Glutamatergic neuron (in vitro differentiated cells): ENCODE results near the gene PIMREG. TPM values are rescaled to one million over a fixed set of nuclear protein-coding genes. Genes with fewer than 3 reads are reported as not detected.

Source experiments
- DNase-seq: peaks from one replicate; pipeline ENCODE4 v3.0.0; 2022
- H3K27ac Mint-ChIP-seq: one replicate; pipeline ENCODE4 v1.8.0; 2020; ENCODE audit warnings: mild to moderate bottlenecking, mixed read lengths, inconsistent platforms; ENCODE audit not compliant: unreplicated experiment
- H3K27me3 Mint-ChIP-seq: one replicate; pipeline ENCODE4 v1.8.0; 2020; ENCODE audit warnings: mild to moderate bottlenecking, moderate library complexity, mixed read lengths, inconsistent platforms; ENCODE audit not compliant: unreplicated experiment
- H3K36me3 Mint-ChIP-seq: one replicate; pipeline ENCODE4 v1.8.0; 2020; ENCODE audit warnings: mild to moderate bottlenecking, mixed read lengths, inconsistent platforms; ENCODE audit not compliant: unreplicated experiment
- H3K4me1 Mint-ChIP-seq: one replicate; pipeline ENCODE4 v1.8.0; 2020; ENCODE audit warnings: mild to moderate bottlenecking, low read depth, mixed read lengths, inconsistent platforms; ENCODE audit not compliant: unreplicated experiment
- H3K4me3 Mint-ChIP-seq: one replicate; pipeline ENCODE4 v1.8.0; 2020; ENCODE audit warnings: mild to moderate bottlenecking, mixed read lengths, inconsistent platforms; ENCODE audit not compliant: unreplicated experiment
- H3K9me3 Mint-ChIP-seq: one replicate; pipeline ENCODE4 v1.8.0; 2020; ENCODE audit warnings: mild to moderate bottlenecking, moderate library complexity, mixed read lengths, inconsistent platforms; ENCODE audit not compliant: unreplicated experiment
- CTCF ChIP-seq: fragments of 200-600 bp; sonication (generic); IDR thresholded peaks from one replicate; pipeline ENCODE4 v1.5.0; 2021; ENCODE audit not compliant: partially characterized antibody, unreplicated experiment
- total RNA-seq: library from RNA; stranded (reverse); fragmentation: NEBNext Ultra II Directional; extraction: Animal tissue kit (Norgen Biotek cat#: 25700); gene quantifications from one replicate; pipeline ENCODE4 v1.2.1, GENCODE V29; 2021; ENCODE audit not compliant: unreplicated experiment

The PIMREG gene
- total RNA-seq, 1 donor from 2014 or later: 28.4 TPM

DNA sequence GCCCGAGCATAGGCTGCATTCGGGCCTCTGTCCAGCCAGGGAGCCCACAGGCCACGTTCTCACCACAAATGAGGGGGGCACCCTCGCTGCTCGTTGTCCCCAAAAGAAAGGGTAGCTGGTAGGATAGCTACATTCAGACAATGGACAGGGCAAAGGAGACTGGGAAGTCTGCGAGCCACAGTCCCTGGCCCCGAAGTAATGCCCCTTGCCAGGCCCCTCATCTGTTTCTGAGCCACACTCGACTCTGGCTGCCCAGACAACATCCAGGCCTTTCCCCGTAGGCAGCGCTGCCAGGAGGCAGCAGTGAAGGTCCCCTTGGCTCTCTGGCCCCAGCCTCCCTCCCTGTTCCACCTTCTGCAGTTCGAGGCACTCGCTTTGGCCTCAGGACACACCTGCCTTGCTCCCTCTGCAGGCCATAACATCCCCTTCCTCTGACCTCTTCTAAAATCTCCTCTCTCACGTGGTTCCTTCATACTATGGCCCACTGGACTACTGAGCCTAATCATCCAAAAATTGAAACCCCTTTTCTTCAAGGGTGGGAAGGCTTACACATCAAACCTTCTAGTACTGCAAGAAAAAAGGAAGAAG is 21.5 kb upstream of the PIMREG start:
- Mint-ChIP-seq H3K27ac (no peak overlapping the region), H3K36me3 (no peaks in the 10 kb centered on the region), H3K4me3 (no peak overlapping the region), H3K27me3 (peaks cover 4% of the 10 kb centered on the region), H3K4me1 (peaks cover 13% of the 10 kb centered on the region), H3K9me3 (peaks cover under 1% of the 10 kb centered on the region)
- DNase-seq: no peak
- TF ChIP-seq CTCF: no peak

DNA sequence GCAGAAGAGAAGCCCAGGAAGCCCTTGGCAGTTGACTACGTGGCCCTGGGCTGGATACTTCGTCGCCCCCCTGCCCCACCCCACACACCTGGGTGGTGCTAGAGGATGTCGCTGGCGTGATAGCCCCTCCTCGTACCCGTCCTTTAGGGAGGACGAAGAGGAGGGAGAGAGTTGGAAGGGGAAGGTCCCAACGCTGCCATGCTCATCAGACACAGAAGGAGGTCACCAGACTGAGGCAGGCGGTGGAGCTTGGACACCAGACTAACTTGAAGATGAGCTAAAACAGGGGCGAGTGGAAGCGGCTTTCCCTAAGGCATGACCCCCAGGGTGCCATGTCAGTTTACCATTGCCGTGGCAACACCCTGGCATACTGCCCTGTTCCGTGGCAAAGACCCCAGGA is 20.3 kb upstream of the PIMREG start:
- H3K9me3 Mint-ChIP-seq: no peaks in the 10 kb centered on the region
- no peak for DNase-seq
- no peak for TF ChIP-seq CTCF
- H3K4me3 Mint-ChIP-seq: no peak overlapping the region
- H3K36me3 Mint-ChIP-seq: no peaks in the 10 kb centered on the region
- H3K4me1 Mint-ChIP-seq: peaks cover 13% of the 10 kb centered on the region
- H3K27ac Mint-ChIP-seq: no peak overlapping the region
- H3K27me3 Mint-ChIP-seq: peaks cover 3% of the 10 kb centered on the region

- peaks cover 18% of the 10 kb centered on the region for H3K4me1 Mint-ChIP-seq
- peaks cover 3% of the 10 kb centered on the region for H3K27me3 Mint-ChIP-seq
- TF ChIP-seq CTCF: no peak
- H3K36me3 Mint-ChIP-seq: no peaks in the 10 kb centered on the region
- DNase-seq: no peak
- H3K9me3 Mint-ChIP-seq: no peaks in the 10 kb centered on the region
- H3K27ac Mint-ChIP-seq: no peak overlapping the region
- H3K4me3 Mint-ChIP-seq: no peak overlapping the region
These were observed 18.8 kb upstream of the PIMREG start for GRCh38 chr17:6425407-6425806.

- DNase-seq: no peak
- Mint-ChIP-seq H3K9me3 (peaks cover 3% of the 10 kb centered on the region), H3K36me3 (no peaks in the 10 kb centered on the region), H3K27ac (no peak overlapping the region), H3K4me1 (peaks cover 18% of the 10 kb centered on the region), H3K27me3 (peaks cover 3% of the 10 kb centered on the region), H3K4me3 (no peak overlapping the region)
- no peak for TF ChIP-seq CTCF
These were observed 17.7 kb upstream of the PIMREG start for GRCh38 chr17:6426356-6427101.

- Mint-ChIP-seq H3K9me3 (peaks cover 3% of the 10 kb centered on the region), H3K4me1 (peaks cover 17% of the 10 kb centered on the region), H3K27ac (no peak overlapping the region), H3K27me3 (peaks cover 3% of the 10 kb centered on the region), H3K36me3 (no peaks in the 10 kb centered on the region), H3K4me3 (no peak overlapping the region)
- TF ChIP-seq CTCF: no peak
- no peak for DNase-seq
These were observed 16.9 kb upstream of the PIMREG start for GRCh38 chr17:6427279-6427781.
